ENCODE results near the gene ADPRHL1.

DNA sequence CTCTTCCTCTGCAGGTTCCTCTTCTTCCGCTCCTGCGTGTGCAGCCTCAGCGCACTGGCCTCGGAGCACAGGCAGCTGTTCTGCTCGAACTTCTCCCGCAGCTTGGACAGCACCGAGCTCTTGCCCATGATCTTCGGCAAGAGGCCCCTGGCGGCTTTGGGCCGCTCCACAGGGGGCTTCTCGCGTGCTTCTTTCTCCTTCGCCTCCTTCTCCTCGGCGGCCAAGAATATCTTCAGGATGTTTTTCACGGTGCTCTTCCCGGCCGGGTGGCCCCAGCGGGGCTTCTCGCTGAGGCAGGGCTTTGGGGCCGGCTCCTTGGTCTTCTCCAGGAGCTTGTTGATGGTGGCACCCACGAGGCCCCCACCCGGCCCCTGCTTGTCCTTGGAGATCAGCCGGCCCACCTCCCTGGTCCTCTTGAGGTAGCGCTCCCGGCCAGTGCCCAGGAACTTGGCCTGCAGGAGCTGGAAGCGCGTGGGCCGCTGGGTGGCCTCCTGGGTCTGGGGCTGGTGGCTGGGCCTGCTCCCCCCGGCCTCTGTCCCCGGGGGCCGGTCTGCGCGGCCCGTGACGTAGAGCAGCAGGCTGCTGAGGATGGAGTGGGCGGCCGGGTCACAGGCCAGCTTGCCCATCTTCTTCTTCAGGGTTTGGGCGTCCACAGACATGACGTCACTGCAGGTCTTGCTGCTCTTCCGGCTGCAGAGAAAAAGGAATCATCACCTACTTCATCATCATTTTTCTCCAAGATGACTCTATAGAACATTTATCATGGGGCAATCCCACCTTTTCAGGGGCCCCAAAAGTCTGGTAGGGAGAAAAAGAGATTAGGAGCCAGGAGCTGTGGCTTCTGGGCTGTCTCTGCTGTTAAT, 45.5 kb downstream of the ADPRHL1 start:
- TF ChIP-seq, protein P1, sequence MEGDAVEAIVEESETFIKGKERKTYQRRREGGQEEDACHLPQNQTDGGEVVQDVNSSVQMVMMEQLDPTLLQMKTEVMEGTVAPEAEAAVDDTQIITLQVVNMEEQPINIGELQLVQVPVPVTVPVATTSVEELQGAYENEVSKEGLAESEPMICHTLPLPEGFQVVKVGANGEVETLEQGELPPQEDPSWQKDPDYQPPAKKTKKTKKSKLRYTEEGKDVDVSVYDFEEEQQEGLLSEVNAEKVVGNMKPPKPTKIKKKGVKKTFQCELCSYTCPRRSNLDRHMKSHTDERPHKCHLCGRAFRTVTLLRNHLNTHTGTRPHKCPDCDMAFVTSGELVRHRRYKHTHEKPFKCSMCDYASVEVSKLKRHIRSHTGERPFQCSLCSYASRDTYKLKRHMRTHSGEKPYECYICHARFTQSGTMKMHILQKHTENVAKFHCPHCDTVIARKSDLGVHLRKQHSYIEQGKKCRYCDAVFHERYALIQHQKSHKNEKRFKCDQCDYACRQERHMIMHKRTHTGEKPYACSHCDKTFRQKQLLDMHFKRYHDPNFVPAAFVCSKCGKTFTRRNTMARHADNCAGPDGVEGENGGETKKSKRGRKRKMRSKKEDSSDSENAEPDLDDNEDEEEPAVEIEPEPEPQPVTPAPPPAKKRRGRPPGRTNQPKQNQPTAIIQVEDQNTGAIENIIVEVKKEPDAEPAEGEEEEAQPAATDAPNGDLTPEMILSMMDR (conservative IDR thresholded peaks at IDR 0.05 in 1 of 2, IDR thresholded peaks at IDR 0.05 in 1 of 2; ENCODE audit: low read depth in 1 of 2, low read length in 2 of 2): no peak
- TF ChIP-seq EZH2 (IDR thresholded peaks at IDR 0.05; ENCODE audit: low read length, missing control alignments): no peak

Measured in fibroblast of lung (primary cell).